ENCODE data around the gene NUDT7.
A peak's percentile ranks its signal among the peaks of the same experiment; 100 is the strongest.

NUDT7 gene

DNA sequence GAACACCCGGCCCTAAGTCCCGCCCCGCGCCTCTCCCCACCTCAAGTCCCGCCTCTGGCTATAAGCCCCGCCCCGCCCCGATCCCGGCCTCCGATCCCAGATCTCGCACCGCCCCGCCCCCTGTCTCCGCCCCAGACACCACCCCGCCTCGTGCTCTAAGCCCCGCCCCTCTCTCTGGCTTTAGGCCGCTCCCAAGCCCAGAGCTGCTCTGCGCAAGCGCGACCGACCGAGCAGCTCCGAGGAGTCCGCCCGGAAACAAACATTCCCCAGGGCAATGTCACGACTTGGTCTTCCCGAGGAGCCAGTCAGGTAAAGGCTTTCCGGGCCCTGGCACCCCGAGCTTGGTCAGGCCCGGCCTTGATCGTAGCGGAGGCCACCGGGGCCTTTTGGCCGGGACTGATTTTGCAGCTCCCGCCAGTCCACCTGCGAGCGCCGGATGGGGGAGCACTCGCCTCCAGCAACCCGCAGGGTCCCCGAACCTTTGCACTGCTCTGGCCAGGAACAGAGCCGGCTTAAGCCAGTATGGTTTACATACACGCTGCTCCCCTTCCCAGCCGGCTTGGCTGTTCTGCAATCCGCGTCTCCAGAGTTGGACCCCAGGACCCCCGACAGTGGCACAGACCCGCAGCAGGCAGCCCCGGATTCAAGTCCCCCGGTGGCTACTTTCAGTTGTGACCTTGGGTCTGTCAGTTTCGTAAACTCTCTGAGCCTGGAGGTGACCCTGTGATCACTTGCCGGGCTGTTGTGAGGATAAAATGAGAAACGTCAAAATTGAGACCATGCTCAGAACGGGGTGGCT lies at the start of gene NUDT7:
NUDT7 (plus strand) TSS at position 206 of the 799 bp plus-strand sequence; CDS start at position 275, 69 bp downstream.
- DNase-seq: peak; percentile 98

- DNase-seq: no peak
Measured at GRCh38 chr16:77674888-77675287, 47.4 kb upstream of the NUDT7 start.

DNA sequence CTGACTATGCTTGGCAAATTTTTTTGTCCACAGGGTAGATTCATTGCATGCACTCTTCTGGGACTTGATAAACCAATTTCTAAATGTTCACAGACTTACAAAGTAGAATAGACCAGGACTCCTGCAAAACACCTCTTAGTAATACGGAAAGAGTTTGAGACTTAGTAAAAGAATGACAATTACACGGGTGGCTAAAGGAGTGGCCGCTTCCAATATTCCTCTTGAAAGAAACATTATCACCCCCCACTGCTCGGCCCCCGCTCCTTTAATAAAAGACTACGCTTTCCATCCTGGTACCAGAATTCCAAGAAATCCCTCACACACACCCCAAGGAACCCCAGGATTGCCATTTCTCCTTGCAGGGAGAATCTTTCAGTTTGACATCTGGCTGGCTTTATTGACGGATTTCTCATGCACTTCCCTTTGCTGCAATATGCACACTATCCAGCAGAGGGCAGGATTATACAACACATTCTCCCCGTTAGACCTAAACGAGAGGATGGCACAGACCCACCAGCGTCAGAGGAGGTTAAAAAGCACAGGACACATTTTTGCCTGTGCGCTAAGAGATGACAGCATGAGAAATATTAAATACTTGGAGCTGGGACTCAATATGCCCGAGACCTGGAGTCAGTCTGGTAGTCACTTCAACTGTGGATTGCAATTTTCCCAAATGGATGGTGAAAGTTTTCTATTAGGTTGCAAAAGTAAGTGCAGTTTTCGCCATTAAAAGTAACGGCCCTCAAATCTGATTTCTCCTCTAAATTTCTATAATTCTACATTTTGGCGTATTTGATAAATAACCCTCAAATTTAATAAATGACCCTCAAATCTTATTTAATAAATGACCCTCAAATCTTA lies 46.6 kb upstream of the NUDT7 start:
- DNase-seq: peak; percentile 96

DNA sequence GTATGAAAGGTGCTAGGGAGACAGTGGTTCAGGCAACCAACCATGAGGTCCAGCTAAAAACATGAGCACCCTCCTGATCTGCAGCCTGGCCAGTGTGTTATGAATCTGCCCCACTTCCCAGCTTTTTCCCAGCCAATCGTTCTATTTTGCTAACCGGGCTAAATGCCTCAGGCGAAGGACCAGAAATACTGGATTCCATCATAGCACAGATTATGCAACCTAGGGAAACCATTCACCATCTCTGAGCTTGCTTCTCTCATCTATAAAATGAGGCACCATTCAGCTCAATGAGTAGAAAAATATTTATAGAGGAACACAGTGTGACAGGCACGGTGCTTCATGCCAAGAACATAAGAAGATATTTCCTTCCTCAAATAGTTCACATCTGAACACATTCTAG lies 45.2 kb upstream of the NUDT7 start:
- DNase-seq: no peak

DNA sequence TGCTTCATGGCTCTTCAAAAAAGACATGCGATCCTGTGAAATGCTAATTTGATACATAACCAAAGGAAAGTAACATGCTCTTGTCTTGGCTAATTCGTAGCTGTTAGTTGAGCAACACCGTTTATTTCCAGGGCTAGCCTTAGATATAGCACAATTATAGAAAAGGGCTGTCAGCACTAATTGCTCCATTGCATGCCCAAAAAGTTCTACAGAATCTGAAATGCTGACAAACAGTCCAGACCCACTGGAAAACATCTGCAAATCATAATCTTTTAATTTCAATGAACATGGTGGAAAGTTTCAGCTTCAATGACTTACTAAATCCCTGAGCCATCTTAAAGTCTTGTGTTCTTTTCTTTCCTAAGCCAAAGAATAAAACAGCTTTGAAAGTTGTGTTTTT lies 42.9 kb upstream of the NUDT7 start:
- DNase-seq: no peak

DNA sequence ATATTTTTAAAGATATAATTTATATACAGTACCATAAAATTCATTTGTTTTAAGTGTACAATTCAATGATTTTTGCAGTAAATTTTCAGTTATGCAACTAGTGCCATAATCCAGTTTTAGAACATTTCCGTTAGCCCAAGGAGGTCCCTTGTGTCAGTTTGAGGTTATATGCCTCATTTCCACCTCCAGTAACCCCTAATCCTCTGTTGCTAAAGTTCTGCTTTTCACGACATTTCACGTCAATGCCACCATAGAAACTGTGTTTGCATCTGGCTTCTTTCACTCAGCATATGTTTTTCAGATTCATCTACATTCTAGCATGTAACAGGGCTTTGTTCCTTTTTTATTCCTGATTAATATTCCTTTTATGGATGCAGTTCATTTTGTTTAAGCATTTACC lies 42.4 kb upstream of the NUDT7 start:
- no peak for DNase-seq

DNA sequence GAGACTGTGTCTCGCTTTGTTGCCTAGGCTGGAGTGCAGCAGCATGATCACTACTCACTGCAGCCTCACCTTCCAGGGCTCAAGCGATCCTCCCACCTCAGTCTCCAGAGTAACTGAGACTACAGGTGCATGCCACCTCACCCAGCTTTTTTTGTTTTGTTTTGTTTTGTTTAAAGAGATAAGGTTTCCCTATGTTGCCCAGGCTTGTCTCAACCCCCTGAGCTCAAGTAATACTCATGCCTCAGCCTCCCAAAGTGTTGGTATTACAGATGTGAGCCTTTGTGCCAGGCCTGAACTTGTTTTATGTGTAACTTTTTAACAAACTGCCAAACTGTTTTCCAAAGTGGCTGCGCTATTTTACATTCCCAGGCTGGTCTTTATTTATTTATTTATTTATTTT lies 41.8 kb upstream of the NUDT7 start:
- no peak for DNase-seq

GRCh38 chr16:77682586-77682985 lies 39.7 kb upstream of the NUDT7 start:
- DNase-seq: no peak

GRCh38 chr16:77683397-77684180 lies 38.7 kb upstream of the NUDT7 start:
- DNase-seq: peak; percentile 62

DNA sequence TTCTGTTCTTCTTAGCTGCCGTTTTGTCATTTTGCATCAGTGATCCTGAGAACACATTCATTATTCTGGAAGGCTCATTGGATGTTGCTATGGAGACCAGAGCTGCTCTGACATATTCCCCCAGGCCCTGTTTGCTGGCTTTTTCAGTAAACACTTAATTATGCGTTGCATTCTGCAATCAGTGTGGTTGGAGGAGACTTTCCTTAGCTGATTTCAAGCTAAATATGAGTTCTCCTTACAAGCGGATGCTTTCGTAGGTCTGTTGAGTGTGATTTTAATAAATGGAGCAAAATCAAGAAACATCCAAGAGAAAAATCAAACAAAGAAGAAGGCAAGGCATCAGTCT lies 38.2 kb upstream of the NUDT7 start:
- DNase-seq: peak; percentile 89

DNA sequence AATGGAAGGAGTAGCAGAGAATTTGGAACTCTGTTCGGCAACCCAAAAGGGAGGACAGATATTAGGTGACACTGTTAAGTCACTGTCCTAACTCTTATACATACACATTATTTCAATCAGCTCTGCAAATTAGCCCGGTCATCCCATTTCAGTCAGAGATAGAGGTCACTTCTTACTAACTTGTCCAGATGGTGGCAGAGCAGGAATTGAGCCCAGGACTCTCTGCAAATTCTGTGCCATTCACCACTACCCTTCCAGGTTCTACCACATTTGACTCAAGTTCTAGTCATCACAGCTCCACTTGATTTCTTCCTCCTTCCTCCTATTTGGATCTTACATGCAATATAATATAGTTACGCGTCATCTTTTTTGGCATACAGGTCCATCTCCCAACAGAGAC lies 35.9 kb upstream of the NUDT7 start:
- DNase-seq: no peak

DNA sequence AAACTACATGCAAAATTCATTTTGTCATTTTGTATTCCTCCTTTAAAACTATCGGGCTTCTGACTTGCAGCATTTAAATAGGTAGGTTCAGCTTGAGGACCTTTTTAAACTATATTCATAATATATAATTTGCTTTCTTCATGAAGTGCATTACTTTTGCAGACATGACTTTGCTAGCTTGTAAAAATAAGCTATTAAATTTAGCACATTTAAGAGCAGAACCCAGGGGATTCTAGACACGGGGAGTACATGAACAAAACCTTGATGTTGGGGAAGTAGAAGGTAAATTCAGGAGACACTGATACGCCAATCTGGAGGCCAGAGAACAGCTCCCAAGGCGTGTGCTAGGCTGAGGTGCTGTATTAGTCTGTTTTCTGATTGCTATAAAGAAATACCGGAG lies 32.3 kb upstream of the NUDT7 start:
- DNase-seq: no peak

DNA sequence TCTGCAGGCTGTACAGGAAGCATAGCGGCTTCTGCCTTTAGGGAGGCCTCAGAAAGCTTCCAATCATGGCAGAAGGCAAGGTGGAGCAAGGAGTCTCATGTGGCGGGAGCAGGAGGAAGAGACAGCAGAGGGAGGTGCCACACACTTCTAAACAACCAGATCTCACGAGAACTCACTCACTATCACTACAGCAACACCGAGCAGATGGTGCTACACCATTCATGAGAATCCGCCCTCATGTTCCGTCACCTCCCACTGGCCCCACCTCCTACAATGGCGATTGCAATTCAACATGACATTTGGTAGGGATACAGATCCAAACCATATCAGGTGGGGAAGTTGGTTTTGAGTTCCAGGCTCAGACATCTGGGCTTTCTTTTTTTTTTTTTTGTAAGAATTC lies 31.9 kb upstream of the NUDT7 start:
- DNase-seq: no peak

GRCh38 chr16:77692612-77693011 lies 29.7 kb upstream of the NUDT7 start:
- DNase-seq: no peak

DNA sequence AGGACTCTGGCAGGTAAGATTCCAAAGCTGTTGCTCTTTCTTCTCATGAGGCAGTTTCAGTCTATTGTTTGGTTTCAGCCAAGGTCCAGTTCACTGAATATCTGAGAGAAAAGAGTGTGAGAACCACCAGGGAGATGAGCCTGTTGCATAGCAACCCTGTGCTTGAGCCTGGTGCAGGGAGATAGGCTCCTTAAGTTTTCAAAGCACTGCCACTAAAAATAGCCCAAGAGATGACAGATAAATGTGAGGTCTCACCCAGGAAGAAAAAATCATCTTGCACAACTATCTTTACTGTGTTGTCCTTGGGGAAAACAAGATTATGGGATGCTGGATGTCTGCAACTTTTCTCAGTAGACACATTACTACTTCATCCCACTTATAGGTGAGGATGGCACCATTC lies 26.2 kb upstream of the NUDT7 start:
- peak; percentile 24 for DNase-seq

GRCh38 chr16:77700846-77701245 lies 21.5 kb upstream of the NUDT7 start:
- no peak for DNase-seq

GRCh38 chr16:77705351-77705750 lies 17.0 kb upstream of the NUDT7 start:
- no peak for DNase-seq

DNA sequence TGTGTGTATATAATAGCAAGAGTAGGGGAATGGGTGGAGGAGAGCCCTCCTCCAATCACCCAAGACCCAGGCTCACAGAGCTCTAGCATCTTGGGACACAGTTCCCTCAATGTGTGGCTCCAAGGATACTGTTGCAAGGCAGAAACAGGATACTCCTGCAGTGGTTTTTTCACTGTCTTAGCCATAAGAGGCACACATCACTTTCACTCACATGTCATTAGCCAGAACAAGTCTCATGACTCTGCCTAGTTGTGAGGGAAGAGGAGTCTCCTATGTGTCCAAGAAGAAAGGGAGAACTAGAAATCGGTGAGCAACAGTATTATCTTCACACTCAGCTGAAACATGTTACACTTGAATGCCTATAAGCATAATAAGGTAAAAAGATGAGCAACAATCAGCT lies 11.1 kb upstream of the NUDT7 start:
- no peak for DNase-seq

GRCh38 chr16:77711775-77712174 lies 10.5 kb upstream of the NUDT7 start:
- no peak for DNase-seq

DNA sequence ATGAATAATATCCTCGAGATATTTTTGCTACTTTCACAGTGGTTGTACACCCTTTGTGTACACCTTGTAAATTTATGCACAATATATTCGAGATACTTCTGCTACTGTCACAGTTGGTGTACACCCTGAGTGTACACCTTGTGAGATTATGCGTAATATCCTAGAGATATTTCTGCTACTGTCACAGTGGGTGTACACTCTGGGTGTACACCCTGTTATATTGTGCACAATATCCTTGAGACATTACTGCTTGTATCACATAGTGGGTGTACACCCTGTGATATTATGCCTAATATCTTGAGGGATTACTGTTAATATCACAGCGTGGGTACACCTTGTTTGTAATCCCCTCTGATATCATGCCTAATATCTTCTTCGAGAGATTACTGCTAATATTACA lies 7.2 kb upstream of the NUDT7 start:
- DNase-seq: no peak

DNA sequence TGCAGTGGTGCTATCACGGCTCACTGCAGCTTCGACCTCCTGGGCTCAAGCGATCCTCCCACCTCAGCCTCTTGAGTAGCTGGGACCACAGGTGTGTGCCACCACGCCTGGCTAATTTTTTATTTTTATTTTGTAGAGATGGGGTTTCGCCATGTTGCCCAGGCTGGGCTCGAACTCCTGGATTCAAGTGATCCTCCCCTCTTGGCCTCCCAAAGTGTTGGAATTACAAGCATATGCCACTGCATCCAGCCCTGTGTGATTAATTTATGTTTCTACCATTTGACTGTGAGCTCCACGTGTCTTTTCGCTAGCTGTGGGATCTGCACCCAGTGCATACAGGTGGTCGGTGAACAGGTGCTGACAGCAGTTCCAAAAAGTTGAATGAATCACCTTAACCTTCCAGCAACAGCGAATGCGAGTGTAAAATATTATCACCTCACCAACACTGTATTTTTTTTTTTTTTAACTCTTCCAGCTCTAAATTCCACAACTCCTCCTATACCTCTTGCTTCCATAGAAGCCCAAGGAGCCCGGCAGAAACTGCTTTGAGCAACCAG lies 484 bp upstream of the NUDT7 start:
- DNase-seq: no peak

GRCh38 chr16:77723108-77723514 lies 797 bp downstream of the NUDT7 start:
- no peak for DNase-seq

DNA sequence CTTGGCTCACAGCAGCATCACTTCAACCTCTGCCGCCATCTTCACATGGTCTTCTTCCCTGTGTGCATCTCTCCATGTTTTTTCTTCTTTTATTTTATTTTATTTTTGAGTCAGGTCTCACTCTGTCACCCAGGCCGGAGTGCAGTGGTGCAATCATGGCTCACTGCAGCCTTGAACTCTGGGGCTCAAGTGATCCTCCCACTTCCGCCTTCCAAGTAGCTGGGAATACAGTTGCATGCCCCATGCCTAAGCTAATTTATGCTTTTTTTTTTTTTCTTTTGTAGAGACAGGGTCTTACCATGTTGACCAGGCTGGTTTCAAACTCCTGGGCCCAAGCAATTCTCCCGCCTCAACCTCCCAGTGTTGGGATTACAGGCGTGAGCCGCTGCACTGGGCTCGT lies 1.9 kb downstream of the NUDT7 start:
- no peak for DNase-seq

Measured in eye (tissue), 1 donor.